OCI-LY7 (cell line): Measurements from ENCODE around the gene ZMYND8. TPM values are rescaled to one million over a fixed set of nuclear protein-coding genes. Genes with fewer than 3 reads are reported as not detected.
A peak's percentile ranks its signal among the peaks of the same experiment; 100 is the strongest.

Experiments used
- BruUV-seq: library from RNA; stranded (reverse); fragments of 400-500 nt; replicated peaks from 2 replicates; lab custom pipeline; 2021; lab: Mats Ljungman, UMichigan
- CTCF ChIA-PET: fragments of 300-600 bp; sonication (Branson Sonifier 250); formaldehyde crosslinking; loops from one replicate; lab custom pipeline; 2022; ENCODE audit warnings: antibody characterized with exemption; ENCODE audit not compliant: unreplicated experiment; lab: Charles Lee
- POLR2A ChIA-PET: fragments of 300-600 bp; sonication (Branson Sonifier 250); formaldehyde crosslinking; loops from one replicate; lab custom pipeline; 2022; ENCODE audit warnings: antibody characterized with exemption; lab: Charles Lee
- DNase-seq: peaks from one replicate; pipeline ENCODE4 v3.0.0-alpha.2; 2015; ENCODE audit warnings: low spot score
- H2AFZ ChIP-seq: fragments of 200-600 bp; sonication (generic), shearing (Covaris generic); 2 replicates; pipeline ENCODE4 v1.6.1; 2014; ENCODE audit warnings: mild to moderate bottlenecking, antibody characterized with exemption, low read length, moderate library complexity
- H3K27ac ChIP-seq: fragments of 200-600 bp; sonication (generic); 2 replicates; pipeline ENCODE4 v1.5.1; 2014; ENCODE audit warnings: mixed run types, low read depth, mild to moderate bottlenecking, moderate library complexity, low read length, inconsistent platforms; ENCODE audit not compliant: poor library complexity, severe bottlenecking
- H3K36me3 ChIP-seq: fragments of 200-600 bp; sonication (generic); 2 replicates; pipeline ENCODE4 v1.6.1; 2014; ENCODE audit warnings: mild to moderate bottlenecking, antibody characterized with exemption, low read length, moderate library complexity, mixed read lengths; ENCODE audit not compliant: insufficient read depth
- H3K4me1 ChIP-seq: fragments of 200-600 bp; sonication (generic); 2 replicates; pipeline ENCODE4 v1.5.1; 2014; ENCODE audit warnings: mild to moderate bottlenecking, low read length; ENCODE audit not compliant: insufficient read depth, poor library complexity, severe bottlenecking
- H3K4me2 ChIP-seq: fragments of 200-600 bp; sonication (generic); 2 replicates; pipeline ENCODE4 v1.6.1; 2014; ENCODE audit warnings: mild to moderate bottlenecking, low read length
- H3K4me3 ChIP-seq: fragments of 200-600 bp; sonication (generic); 2 replicates; pipeline ENCODE4 v1.5.1; 2014; ENCODE audit warnings: mild to moderate bottlenecking, low read depth, low read length; ENCODE audit not compliant: poor library complexity, severe bottlenecking
- H3K79me2 ChIP-seq: fragments of 200-600 bp; sonication (generic); 2 replicates; pipeline ENCODE4 v1.6.1; 2016; ENCODE audit warnings: low read depth, mild to moderate bottlenecking, low read length, moderate library complexity, mixed read lengths; ENCODE audit not compliant: insufficient read depth
- H3K9me2 ChIP-seq: fragments of 200-600 bp; sonication (generic); 2 replicates; pipeline ENCODE4 v1.6.1; 2016; ENCODE audit warnings: mild to moderate bottlenecking, low read length, mixed read lengths; ENCODE audit not compliant: insufficient read depth
- H3K9me3 ChIP-seq: fragments of 200-600 bp; sonication (generic); 2 replicates; pipeline ENCODE4 v1.6.1; 2014; ENCODE audit warnings: mild to moderate bottlenecking, mixed run types, low read length, mixed read lengths
- H4K20me1 ChIP-seq: fragments of 200-600 bp; sonication (generic); 2 replicates; pipeline ENCODE4 v1.6.1; 2014; ENCODE audit warnings: mild to moderate bottlenecking, antibody characterized with exemption, low read length, moderate library complexity, mixed read lengths; ENCODE audit not compliant: insufficient read depth
- EZH2phosphoT487 ChIP-seq: fragments of 200-600 bp; sonication (generic); IDR thresholded peaks from 2 replicates; pipeline ENCODE4 v1.6.1; 2018; ENCODE audit warnings: low read depth, borderline replicate concordance, mild to moderate bottlenecking, mixed run types, antibody characterized with exemption, low read length, moderate library complexity, mixed read lengths
- intact Hi-C: fragments of 100-400 bp; cut with micrococcal nuclease; formaldehyde crosslinking; loops from one replicate; pipeline ENCODE4 v1.10.0; 2022; ENCODE audit not compliant: unreplicated experiment
- total RNA-seq, 2 experiments: library from RNA; depleted of rRNA in 1 of 2; stranded (reverse); fragments of >200 nt in 1 of 2; shearing (Covaris generic) in 1 of 2; gene quantifications; 2 replicates each; pipeline ENCODE4 v1.2.3, GENCODE V29; 2014 to 2022
- TF ChIP-seq, protein P1 (sequence below): fragments of 200-600 bp; sonication (generic); conservative IDR thresholded peaks from 2 replicates; pipeline ENCODE4 v1.5.1; 2014; ENCODE audit warnings: mild to moderate bottlenecking, antibody characterized with exemption, low read length, moderate library complexity, mixed read lengths

Gene ZMYND8
- total RNA-seq, 2 experiments from 2014 or later: 30.4 to 69.1 TPM

- intact Hi-C loops: no loop called here
- no peaks in the 10 kb centered on the region; the same call in 1 of the 2 replicates for H3K9me3 ChIP-seq
- POLR2A ChIA-PET: interaction anchor here (0.6 to 1.1 kb wide), 2 partner anchors 14 to 177 kb away, joined by 3 to 4 read pairs; no protein-coding TSS in a partner anchor
- H3K79me2 ChIP-seq: no peaks in the 10 kb centered on the region
- H3K27ac ChIP-seq: no peak overlapping the region
- H3K9me2 ChIP-seq: no peaks in the 10 kb centered on the region
- peak; percentile 85 for DNase-seq
- no peaks in the 10 kb centered on the region for H3K36me3 ChIP-seq
- no peaks in the 10 kb centered on the region for H4K20me1 ChIP-seq
- no TSS peak for BruUV-seq
- CTCF ChIA-PET: no interaction called here
- TF ChIP-seq, protein P1, sequence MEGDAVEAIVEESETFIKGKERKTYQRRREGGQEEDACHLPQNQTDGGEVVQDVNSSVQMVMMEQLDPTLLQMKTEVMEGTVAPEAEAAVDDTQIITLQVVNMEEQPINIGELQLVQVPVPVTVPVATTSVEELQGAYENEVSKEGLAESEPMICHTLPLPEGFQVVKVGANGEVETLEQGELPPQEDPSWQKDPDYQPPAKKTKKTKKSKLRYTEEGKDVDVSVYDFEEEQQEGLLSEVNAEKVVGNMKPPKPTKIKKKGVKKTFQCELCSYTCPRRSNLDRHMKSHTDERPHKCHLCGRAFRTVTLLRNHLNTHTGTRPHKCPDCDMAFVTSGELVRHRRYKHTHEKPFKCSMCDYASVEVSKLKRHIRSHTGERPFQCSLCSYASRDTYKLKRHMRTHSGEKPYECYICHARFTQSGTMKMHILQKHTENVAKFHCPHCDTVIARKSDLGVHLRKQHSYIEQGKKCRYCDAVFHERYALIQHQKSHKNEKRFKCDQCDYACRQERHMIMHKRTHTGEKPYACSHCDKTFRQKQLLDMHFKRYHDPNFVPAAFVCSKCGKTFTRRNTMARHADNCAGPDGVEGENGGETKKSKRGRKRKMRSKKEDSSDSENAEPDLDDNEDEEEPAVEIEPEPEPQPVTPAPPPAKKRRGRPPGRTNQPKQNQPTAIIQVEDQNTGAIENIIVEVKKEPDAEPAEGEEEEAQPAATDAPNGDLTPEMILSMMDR: no peak
- TF ChIP-seq EZH2phosphoT487: no peak
- peak overlapping the region; percentile 80 for H2AFZ ChIP-seq
- no peak overlapping the region for H3K4me3 ChIP-seq
- H3K4me2 ChIP-seq: no peak overlapping the region
- peaks cover 3% of the 10 kb centered on the region for H3K4me1 ChIP-seq
Measured at GRCh38 chr20:47181056-47181862, 175.2 kb downstream of the ZMYND8 start.

DNA sequence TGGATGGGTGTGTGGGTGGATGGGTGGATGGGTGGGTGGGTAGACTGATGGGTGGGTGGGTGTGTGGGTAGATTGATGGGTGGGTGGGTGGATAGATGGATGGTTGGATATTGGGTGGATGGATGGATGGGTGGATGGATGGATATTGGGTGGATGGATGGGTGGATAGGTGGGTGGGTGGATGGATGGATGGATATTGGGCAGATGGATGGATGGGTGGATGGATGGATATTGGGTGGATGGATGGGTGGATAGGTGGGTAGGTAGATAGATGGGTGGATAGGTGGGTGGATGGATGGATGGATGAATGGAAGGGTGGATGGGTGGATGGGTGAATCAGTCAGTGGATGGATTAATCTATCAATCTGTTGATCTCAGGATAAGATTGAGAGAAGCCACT, 177.2 kb downstream of the ZMYND8 start:
- ChIA-PET CTCF (no interaction called here), POLR2A (interaction anchor here (0.8 kb wide), 1 partner anchor 304 kb away, joined by 9 read pairs; no protein-coding TSS in a partner anchor)
- no peak overlapping the region for H3K4me2 ChIP-seq
- no peak overlapping the region for H3K4me3 ChIP-seq
- H3K9me3 ChIP-seq: no peaks in the 10 kb centered on the region; the same call in 1 of the 2 replicates
- H3K27ac ChIP-seq: no peak overlapping the region
- H2AFZ ChIP-seq: no peak overlapping the region
- BruUV-seq: no TSS peak
- H3K36me3 ChIP-seq: no peaks in the 10 kb centered on the region
- H3K79me2 ChIP-seq: no peaks in the 10 kb centered on the region
- H3K9me2 ChIP-seq: no peaks in the 10 kb centered on the region
- no peaks in the 10 kb centered on the region for H4K20me1 ChIP-seq
- intact Hi-C loops: no loop called here
- DNase-seq: no peak
- TF ChIP-seq EZH2phosphoT487: no peak
- TF ChIP-seq, protein P1: no peak
- H3K4me1 ChIP-seq: peaks cover 3% of the 10 kb centered on the region

- Histone ChIP-seq H3K9me3 (no peaks in the 10 kb centered on the region; the same call in 1 of the 2 replicates), H3K4me3 (no peak overlapping the region), H3K36me3 (no peaks in the 10 kb centered on the region), H3K79me2 (no peaks in the 10 kb centered on the region), H3K4me1 (peaks cover 3% of the 10 kb centered on the region), H3K27ac (no peak overlapping the region), H4K20me1 (no peaks in the 10 kb centered on the region), H3K4me2 (no peak overlapping the region), H3K9me2 (no peaks in the 10 kb centered on the region), H2AFZ (no peak overlapping the region)
- DNase-seq: no peak
- intact Hi-C loops: no loop called here
- POLR2A ChIA-PET: interaction anchor here (0.7 to 0.8 kb wide), 2 partner anchors 304 to 363 kb away, joined by 5 to 9 read pairs; no protein-coding TSS in a partner anchor
- CTCF ChIA-PET: no interaction called here
- no TSS peak for BruUV-seq
- no peak for TF ChIP-seq EZH2phosphoT487
- TF ChIP-seq, protein P1: no peak
Measured at GRCh38 chr20:47178851-47179250, 177.6 kb downstream of the ZMYND8 start.
